Muscle of leg (tissue), 11 donors: ENCODE measurements around the gene ACOX3. TPM values are rescaled to one million over a fixed set of nuclear protein-coding genes. Genes with fewer than 3 reads are reported as not detected.

Experiments
- DNase-seq: peaks from one replicate; pipeline ENCODE4 v3.0.0; 2013
- H3K27ac ChIP-seq: one replicate; pipeline ENCODE4 v1.5.1; 2013; ENCODE audit warnings: mild to moderate bottlenecking, low read length, control low read depth
- H3K27me3 ChIP-seq: one replicate; pipeline ENCODE4 v1.6.1; 2013; ENCODE audit warnings: low read length; ENCODE audit not compliant: control insufficient read depth, insufficient read depth
- H3K36me3 ChIP-seq: one replicate; pipeline ENCODE4 v1.6.1; 2013; ENCODE audit warnings: low read length; ENCODE audit not compliant: control insufficient read depth, insufficient read depth
- H3K4me1 ChIP-seq: one replicate; pipeline ENCODE4 v1.6.1; 2013; ENCODE audit warnings: low read length; ENCODE audit not compliant: control insufficient read depth, insufficient read depth
- H3K4me3 ChIP-seq: one replicate; pipeline ENCODE4 v1.5.1; 2013; ENCODE audit warnings: low read length, control low read depth
- H3K9me3 ChIP-seq: replicated peaks from 2 replicates; pipeline ENCODE4 v1.6.1; 2013; ENCODE audit warnings: low read depth, low read length; ENCODE audit not compliant: control insufficient read depth
- WGBS: methylation state at CpG from one replicate; pipeline ENCODE4 v1.1.5; 2013; ENCODE audit warnings: missing lambda C conversion rate; ENCODE audit not compliant: insufficient coverage; 5-methylcytosine and 5-hydroxymethylcytosine counted together
- polyA plus RNA-seq, 8 donors: library from polyadenylated mRNA; unstranded; fragments of 120-200 nt; gene quantifications; one replicate each; pipeline versions ENCODE4 v1.2.1 to v1.2.3, GENCODE V29; 2013; ENCODE audit warnings: inconsistent platforms in 1 of 8, low replicate concordance in 1 of 8; ENCODE audit not compliant: insufficient read length in 8 of 8, insufficient read depth in 1 of 8
- total RNA-seq: library from RNA; stranded (reverse); fragments of 120-200 nt; gene quantifications from one replicate; pipeline ENCODE4 v1.2.4, GENCODE V29; 2013

The ACOX3 gene
- total and polyA plus RNA-seq, 9 donors: 10.1 to 20.3 (median 15.8) TPM

- peaks cover 64% of the 10 kb centered on the region for H3K36me3 ChIP-seq
- WGBS: 39% methylated on average over 19 of the region's 21 CpGs
- H3K4me3 ChIP-seq: no peak overlapping the region
- no peak overlapping the region for H3K27ac ChIP-seq
- H3K4me1 ChIP-seq: peaks cover 13% of the 10 kb centered on the region
- peak; percentile 63 for DNase-seq
- H3K9me3 ChIP-seq: no peaks in the 10 kb centered on the region
- H3K27me3 ChIP-seq: no peaks in the 10 kb centered on the region
These were observed 28.4 kb upstream of the ACOX3 start for GRCh38 chr4:8468746-8469535.

GRCh38 chr4:8467016-8467415, 26.5 kb upstream of the ACOX3 start:
- DNase-seq: no peak
- Histone ChIP-seq H3K4me3 (no peak overlapping the region), H3K4me1 (no peaks in the 10 kb centered on the region), H3K27me3 (no peaks in the 10 kb centered on the region), H3K36me3 (peaks cover 65% of the 10 kb centered on the region), H3K27ac (no peak overlapping the region), H3K9me3 (no peaks in the 10 kb centered on the region)
- WGBS: 96% methylated on average over 18 of the region's 18 CpGs

GRCh38 chr4:8465615-8466611, 25.4 kb upstream of the ACOX3 start:
- peaks cover 69% of the 10 kb centered on the region for H3K36me3 ChIP-seq
- H3K4me3 ChIP-seq: no peak overlapping the region
- DNase-seq: no peak
- H3K4me1 ChIP-seq: no peaks in the 10 kb centered on the region
- 83% methylated on average over 31 of the region's 31 CpGs for WGBS
- H3K9me3 ChIP-seq: no peaks in the 10 kb centered on the region
- H3K27me3 ChIP-seq: no peaks in the 10 kb centered on the region
- H3K27ac ChIP-seq: no peak overlapping the region

- no peaks in the 10 kb centered on the region for H3K4me1 ChIP-seq
- WGBS: 92% methylated on average over 10 of the region's 14 CpGs
- no peaks in the 10 kb centered on the region for H3K27me3 ChIP-seq
- H3K27ac ChIP-seq: no peak overlapping the region
- no peaks in the 10 kb centered on the region for H3K9me3 ChIP-seq
- DNase-seq: no peak
- H3K36me3 ChIP-seq: peaks cover 67% of the 10 kb centered on the region
- no peak overlapping the region for H3K4me3 ChIP-seq
These were observed 23.9 kb upstream of the ACOX3 start for GRCh38 chr4:8464381-8464780.

GRCh38 chr4:8463811-8464210, 23.3 kb upstream of the ACOX3 start:
- H3K4me3 ChIP-seq: no peak overlapping the region
- H3K27me3 ChIP-seq: no peaks in the 10 kb centered on the region
- no peak for DNase-seq
- WGBS: 100% methylated on average over 2 of the region's 9 CpGs
- no peak overlapping the region for H3K27ac ChIP-seq
- no peaks in the 10 kb centered on the region for H3K9me3 ChIP-seq
- no peaks in the 10 kb centered on the region for H3K4me1 ChIP-seq
- peaks cover 66% of the 10 kb centered on the region for H3K36me3 ChIP-seq

- H3K9me3 ChIP-seq: no peaks in the 10 kb centered on the region
- H3K4me3 ChIP-seq: no peak overlapping the region
- DNase-seq: no peak
- 83% methylated on average over 3 of the region's 6 CpGs for WGBS
- no peaks in the 10 kb centered on the region for H3K27me3 ChIP-seq
- H3K27ac ChIP-seq: no peak overlapping the region
- H3K4me1 ChIP-seq: no peaks in the 10 kb centered on the region
- peaks cover 67% of the 10 kb centered on the region for H3K36me3 ChIP-seq
These were observed 21.1 kb upstream of the ACOX3 start for GRCh38 chr4:8461616-8462015.

- no peak for DNase-seq
- H3K9me3 ChIP-seq: no peaks in the 10 kb centered on the region
- H3K27ac ChIP-seq: no peak overlapping the region
- peaks cover 66% of the 10 kb centered on the region for H3K36me3 ChIP-seq
- 83% methylated on average over 1 of the region's 6 CpGs for WGBS
- no peaks in the 10 kb centered on the region for H3K27me3 ChIP-seq
- no peak overlapping the region for H3K4me3 ChIP-seq
- H3K4me1 ChIP-seq: no peaks in the 10 kb centered on the region
These were observed 20.6 kb upstream of the ACOX3 start for GRCh38 chr4:8461086-8461485.

GRCh38 chr4:8459867-8460445, 19.4 kb upstream of the ACOX3 start:
- H3K36me3 ChIP-seq: peaks cover 64% of the 10 kb centered on the region

GRCh38 chr4:8457646-8458252, 17.2 kb upstream of the ACOX3 start:
- Histone ChIP-seq H3K4me3 (no peak overlapping the region), H3K27me3 (no peaks in the 10 kb centered on the region), H3K4me1 (no peaks in the 10 kb centered on the region), H3K27ac (no peak overlapping the region), H3K36me3 (peaks cover 72% of the 10 kb centered on the region), H3K9me3 (no peaks in the 10 kb centered on the region)
- no peak for DNase-seq
- WGBS: 34% methylated on average over 5 of the region's 9 CpGs

More at GRCh38 chr4:8459867-8460445, 19.4 kb upstream of the ACOX3 start:
- no peak for DNase-seq
- Histone ChIP-seq H3K27me3 (no peaks in the 10 kb centered on the region), H3K4me1 (no peaks in the 10 kb centered on the region), H3K4me3 (no peak overlapping the region), H3K27ac (no peak overlapping the region), H3K9me3 (no peaks in the 10 kb centered on the region)
- WGBS: 86% methylated on average over 8 of the region's 8 CpGs
